Stimulated activated naive CD8-positive, alpha-beta T cell treated with anti-CD3 and anti-CD28 coated beads, Interleukin-15, Interleukin-2, amounts not matched to agents 100 ng/mL and 50 ng/mL, for 24 hours (primary cell): Measurements from ENCODE around the gene RAB21.

Experiments
- H3K27ac Mint-ChIP-seq: one replicate; pipeline ENCODE4 v1.8.0; 2021; ENCODE audit warnings: mild to moderate bottlenecking, mixed read lengths
- H3K27me3 Mint-ChIP-seq: one replicate; pipeline ENCODE4 v1.8.0; 2021; ENCODE audit warnings: mixed read lengths
- H3K36me3 Mint-ChIP-seq: one replicate; pipeline ENCODE4 v1.8.0; 2021; ENCODE audit warnings: low read depth, mixed read lengths
- H3K4me1 Mint-ChIP-seq: one replicate; pipeline ENCODE4 v1.8.0; 2021; ENCODE audit warnings: low read depth, mixed read lengths
- H3K4me3 Mint-ChIP-seq: one replicate; pipeline ENCODE4 v1.8.0; 2021; ENCODE audit warnings: mild to moderate bottlenecking, mixed read lengths
- H3K9me3 Mint-ChIP-seq: one replicate; pipeline ENCODE4 v1.8.0; 2021; ENCODE audit warnings: mixed read lengths

Gene RAB21

GRCh38 chr12:71754461-71755145, at the start of gene RAB21:
RAB21 (plus strand) TSS chr12:71754863; CDS start chr12:71755130, 267 bp downstream.
- Mint-ChIP-seq H3K4me1 (peaks cover 46% of the 10 kb centered on the region), H3K27me3 (peaks cover 17% of the 10 kb centered on the region), H3K27ac (peak within 1 kb of the TSS; percentile 96), H3K36me3 (peaks cover 36% of the 10 kb centered on the region), H3K9me3 (peaks cover 7% of the 10 kb centered on the region), H3K4me3 (peak within 1 kb of the TSS; percentile 94)

GRCh38 chr12:71704920-71705319, 49.7 kb upstream of the RAB21 start:
- Mint-ChIP-seq H3K36me3 (peaks cover 38% of the 10 kb centered on the region), H3K9me3 (no peaks in the 10 kb centered on the region), H3K27ac (no peak overlapping the region), H3K4me3 (no peak overlapping the region), H3K27me3 (no peaks in the 10 kb centered on the region), H3K4me1 (peaks cover 10% of the 10 kb centered on the region)

GRCh38 chr12:71708658-71709057, 46.0 kb upstream of the RAB21 start:
- Mint-ChIP-seq H3K9me3 (peaks cover 23% of the 10 kb centered on the region), H3K4me3 (no peak overlapping the region), H3K4me1 (peaks cover 15% of the 10 kb centered on the region), H3K27me3 (no peaks in the 10 kb centered on the region), H3K27ac (no peak overlapping the region), H3K36me3 (peaks cover 28% of the 10 kb centered on the region)

- no peak overlapping the region for H3K27ac Mint-ChIP-seq
- peaks cover 23% of the 10 kb centered on the region for H3K9me3 Mint-ChIP-seq
- H3K27me3 Mint-ChIP-seq, result no peaks in the 10 kb centered on the region
- peaks cover 15% of the 10 kb centered on the region for H3K4me1 Mint-ChIP-seq
- no peak overlapping the region for H3K4me3 Mint-ChIP-seq
- H3K36me3 Mint-ChIP-seq, result peaks cover 24% of the 10 kb centered on the region
Observed at GRCh38 chr12:71710276-71711125, 44.2 kb upstream of the RAB21 start.

- H3K36me3 Mint-ChIP-seq, result no peaks in the 10 kb centered on the region
- H3K4me3 Mint-ChIP-seq, result no peak overlapping the region
- H3K27me3 Mint-ChIP-seq, result no peaks in the 10 kb centered on the region
- peaks cover 9% of the 10 kb centered on the region for H3K9me3 Mint-ChIP-seq
- H3K4me1 Mint-ChIP-seq, result no peaks in the 10 kb centered on the region
- no peak overlapping the region for H3K27ac Mint-ChIP-seq
Observed at GRCh38 chr12:71718611-71719010, 36.1 kb upstream of the RAB21 start.

GRCh38 chr12:71719647-71720370, 34.9 kb upstream of the RAB21 start:
- H3K27me3 Mint-ChIP-seq, result no peaks in the 10 kb centered on the region
- H3K36me3 Mint-ChIP-seq, result no peaks in the 10 kb centered on the region
- no peak overlapping the region for H3K27ac Mint-ChIP-seq

GRCh38 chr12:71721783-71722505, 32.7 kb upstream of the RAB21 start:
- Mint-ChIP-seq H3K27me3 (no peaks in the 10 kb centered on the region), H3K27ac (no peak overlapping the region), H3K4me3 (no peak overlapping the region), H3K4me1 (no peaks in the 10 kb centered on the region), H3K36me3 (no peaks in the 10 kb centered on the region), H3K9me3 (no peaks in the 10 kb centered on the region)

More at GRCh38 chr12:71719647-71720370, 34.9 kb upstream of the RAB21 start:
- no peaks in the 10 kb centered on the region for H3K4me1 Mint-ChIP-seq
- no peak overlapping the region for H3K4me3 Mint-ChIP-seq
- H3K9me3 Mint-ChIP-seq, result peaks cover 9% of the 10 kb centered on the region

GRCh38 chr12:71725011-71725410, 29.7 kb upstream of the RAB21 start:
- Mint-ChIP-seq H3K4me3 (no peak overlapping the region), H3K4me1 (no peaks in the 10 kb centered on the region), H3K27ac (no peak overlapping the region), H3K36me3 (no peaks in the 10 kb centered on the region), H3K27me3 (no peaks in the 10 kb centered on the region), H3K9me3 (no peaks in the 10 kb centered on the region)

- no peak overlapping the region for H3K27ac Mint-ChIP-seq
- no peaks in the 10 kb centered on the region for H3K9me3 Mint-ChIP-seq
- no peak overlapping the region for H3K4me3 Mint-ChIP-seq
- H3K27me3 Mint-ChIP-seq, result no peaks in the 10 kb centered on the region
- H3K4me1 Mint-ChIP-seq, result no peaks in the 10 kb centered on the region
- H3K36me3 Mint-ChIP-seq, result no peaks in the 10 kb centered on the region
Observed at GRCh38 chr12:71726548-71726947, 28.1 kb upstream of the RAB21 start.

GRCh38 chr12:71727958-71728357, 26.7 kb upstream of the RAB21 start:
- H3K4me3 Mint-ChIP-seq, result no peak overlapping the region
- H3K36me3 Mint-ChIP-seq, result no peaks in the 10 kb centered on the region
- no peaks in the 10 kb centered on the region for H3K4me1 Mint-ChIP-seq
- no peaks in the 10 kb centered on the region for H3K9me3 Mint-ChIP-seq
- H3K27me3 Mint-ChIP-seq, result no peaks in the 10 kb centered on the region
- no peak overlapping the region for H3K27ac Mint-ChIP-seq

- Mint-ChIP-seq H3K36me3 (no peaks in the 10 kb centered on the region), H3K4me3 (no peak overlapping the region), H3K4me1 (no peaks in the 10 kb centered on the region), H3K27me3 (no peaks in the 10 kb centered on the region), H3K9me3 (no peaks in the 10 kb centered on the region), H3K27ac (no peak overlapping the region)
Observed at GRCh38 chr12:71730936-71731335, 23.7 kb upstream of the RAB21 start.

- Mint-ChIP-seq H3K4me3 (no peak overlapping the region), H3K4me1 (no peaks in the 10 kb centered on the region), H3K9me3 (no peaks in the 10 kb centered on the region), H3K27ac (no peak overlapping the region), H3K27me3 (no peaks in the 10 kb centered on the region), H3K36me3 (no peaks in the 10 kb centered on the region)
Observed at GRCh38 chr12:71731439-71732356, 23.0 kb upstream of the RAB21 start.

- Mint-ChIP-seq H3K4me3 (no peak overlapping the region), H3K27ac (no peak overlapping the region), H3K36me3 (no peaks in the 10 kb centered on the region), H3K4me1 (no peaks in the 10 kb centered on the region), H3K9me3 (no peaks in the 10 kb centered on the region), H3K27me3 (no peaks in the 10 kb centered on the region)
Observed at GRCh38 chr12:71732357-71732712, 22.3 kb upstream of the RAB21 start.

GRCh38 chr12:71737197-71737596, 17.5 kb upstream of the RAB21 start:
- no peaks in the 10 kb centered on the region for H3K9me3 Mint-ChIP-seq
- no peak overlapping the region for H3K4me3 Mint-ChIP-seq
- no peak overlapping the region for H3K27ac Mint-ChIP-seq
- no peaks in the 10 kb centered on the region for H3K27me3 Mint-ChIP-seq
- no peaks in the 10 kb centered on the region for H3K36me3 Mint-ChIP-seq
- no peaks in the 10 kb centered on the region for H3K4me1 Mint-ChIP-seq
